GM19455 (cell line): ENCODE measurements around the gene IER5L.

Experiments
- ATAC-seq: cut with Tn5 transposase; IDR thresholded peaks from one replicate; pipeline ENCODE4 v1.9.1; 2021; ENCODE audit not compliant: unreplicated experiment

The IER5L gene

DNA sequence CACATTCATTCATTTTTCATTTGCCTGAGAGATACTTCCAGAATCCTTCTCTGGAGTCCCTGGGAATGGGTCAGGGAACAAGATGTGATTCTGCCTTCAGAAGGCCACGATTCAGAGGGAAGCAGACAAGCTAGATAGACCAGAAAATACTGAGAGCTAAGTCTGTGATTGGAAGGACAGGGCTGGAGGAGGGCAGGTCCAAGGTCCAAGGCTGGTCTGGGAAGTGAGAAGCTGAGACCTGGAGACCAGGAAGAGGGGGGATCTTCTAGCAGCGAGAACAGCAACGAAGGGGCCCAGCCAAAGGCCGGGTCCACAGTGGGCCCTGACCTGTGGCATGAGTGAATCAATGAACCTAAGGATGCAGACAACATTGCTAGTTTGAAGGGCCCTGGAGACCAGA, 4.1 kb upstream of the IER5L start:
- ATAC-seq: no peak

- no peak for ATAC-seq
Measured at GRCh38 chr9:129181246-129181645, 3.2 kb upstream of the IER5L start.

DNA sequence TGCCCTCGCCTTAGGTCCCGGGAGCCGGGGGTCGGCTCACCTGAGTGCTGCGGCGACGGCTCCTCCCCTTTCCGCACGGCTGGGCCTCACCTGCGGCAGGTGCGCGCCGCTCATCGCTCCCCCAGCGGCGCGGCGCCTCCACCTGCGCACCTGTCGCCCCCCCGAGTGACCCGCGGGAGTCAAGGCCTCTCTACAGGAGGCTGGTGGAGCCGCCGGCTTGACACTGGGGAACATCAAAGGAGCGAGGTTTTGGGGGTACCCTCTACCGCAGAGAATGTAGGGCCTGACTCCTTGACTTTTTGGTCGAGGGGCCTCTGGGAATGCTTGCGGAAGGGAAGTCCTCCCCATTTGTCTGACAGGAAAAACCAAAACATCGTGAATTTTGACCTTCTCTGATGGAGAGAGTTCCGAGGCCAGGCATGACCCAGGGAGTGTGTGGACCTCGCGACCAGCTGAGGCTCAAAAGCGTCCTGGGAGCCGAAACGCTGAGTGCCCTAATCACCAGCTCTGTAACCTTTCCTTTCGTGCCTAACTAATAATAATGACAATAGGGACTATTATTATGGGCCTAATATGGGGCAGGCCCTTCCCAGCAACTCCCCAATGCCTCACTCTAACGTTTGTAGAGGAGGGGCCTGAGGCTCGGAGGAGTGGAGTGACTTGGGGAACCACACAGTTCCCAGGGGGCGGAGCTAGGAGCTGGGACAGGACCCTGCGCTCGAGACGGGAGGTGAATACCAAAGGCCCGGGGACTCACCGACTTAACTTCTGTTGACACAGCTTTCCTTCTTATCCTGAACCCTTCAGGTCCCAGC, 714 bp upstream of the IER5L start:
- ATAC-seq: no peak

DNA sequence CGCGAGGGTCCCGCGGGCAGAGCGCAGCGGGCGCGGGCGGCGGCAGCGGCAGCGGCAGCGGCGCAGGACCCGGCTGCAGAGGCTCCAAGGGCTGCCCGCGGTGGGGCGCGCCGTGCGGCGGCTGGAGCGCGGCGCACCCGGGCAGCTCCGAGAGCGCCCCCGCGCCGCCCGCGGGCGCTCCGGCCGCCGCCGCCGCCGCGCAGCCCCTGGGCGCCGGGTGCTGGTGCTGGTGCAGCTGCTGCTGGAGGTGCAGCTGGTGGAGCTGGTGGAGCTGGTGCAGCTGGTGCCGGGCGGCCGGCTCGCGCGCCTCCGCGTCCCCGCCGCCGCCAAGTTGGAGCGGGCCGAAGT, 644 bp downstream of the IER5L start:
- peak; percentile 26 for ATAC-seq

DNA sequence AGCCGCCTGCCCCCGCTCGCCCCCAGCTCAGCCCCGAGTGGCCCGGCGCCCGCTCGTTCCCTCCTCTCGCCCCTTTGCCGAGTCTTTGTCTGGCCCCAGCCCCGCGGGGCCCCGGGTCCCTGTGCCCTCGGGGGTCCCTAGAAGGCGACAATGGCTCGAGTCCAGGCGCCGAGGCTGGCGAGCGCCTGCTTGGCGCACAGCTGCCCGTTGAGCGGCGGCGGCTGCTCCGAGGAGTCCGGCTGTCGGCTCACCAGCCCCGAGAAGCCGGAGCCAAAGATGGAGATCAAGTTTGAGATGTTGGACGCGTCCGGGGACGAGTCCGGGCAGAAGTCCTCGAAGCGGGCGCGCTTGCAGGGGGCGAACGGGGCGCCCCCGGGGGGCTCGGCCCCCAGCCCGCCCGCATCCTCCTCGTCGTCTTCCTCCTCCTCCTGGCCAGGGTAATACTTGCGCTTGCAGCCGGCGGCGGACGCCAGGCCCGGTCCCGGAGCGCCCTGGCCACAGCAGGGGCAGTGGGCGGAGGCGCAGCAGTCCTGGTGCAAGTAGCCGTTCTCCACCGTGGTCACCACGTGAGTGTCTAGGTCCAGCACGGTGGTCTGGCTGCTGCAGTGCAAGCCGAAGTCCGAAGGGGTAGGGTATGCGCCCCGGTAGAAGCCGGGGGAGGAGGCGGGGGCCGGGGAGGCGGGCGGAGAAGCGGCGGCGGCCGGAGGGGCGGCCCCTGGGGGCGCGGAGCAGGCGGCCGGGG, 1.2 kb downstream of the IER5L start:
- no peak for ATAC-seq

GRCh38 chr9:129175825-129176633, 2.0 kb downstream of the IER5L start:
- no peak for ATAC-seq

DNA sequence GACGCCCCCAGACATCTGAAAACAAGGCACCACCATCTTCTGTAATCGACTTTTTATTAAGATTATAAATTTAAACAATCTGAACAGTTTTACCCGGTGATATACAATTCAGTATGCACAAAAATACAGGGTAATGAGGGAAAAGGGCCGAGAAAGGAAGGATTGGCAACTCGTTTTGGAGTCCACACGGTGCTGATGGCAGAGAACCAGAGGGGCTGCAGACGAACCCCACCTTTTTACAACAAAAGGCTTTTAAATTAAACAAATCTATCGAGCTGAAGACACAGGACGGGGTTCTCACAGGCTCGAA, 2.6 kb downstream of the IER5L start:
- ATAC-seq: no peak

DNA sequence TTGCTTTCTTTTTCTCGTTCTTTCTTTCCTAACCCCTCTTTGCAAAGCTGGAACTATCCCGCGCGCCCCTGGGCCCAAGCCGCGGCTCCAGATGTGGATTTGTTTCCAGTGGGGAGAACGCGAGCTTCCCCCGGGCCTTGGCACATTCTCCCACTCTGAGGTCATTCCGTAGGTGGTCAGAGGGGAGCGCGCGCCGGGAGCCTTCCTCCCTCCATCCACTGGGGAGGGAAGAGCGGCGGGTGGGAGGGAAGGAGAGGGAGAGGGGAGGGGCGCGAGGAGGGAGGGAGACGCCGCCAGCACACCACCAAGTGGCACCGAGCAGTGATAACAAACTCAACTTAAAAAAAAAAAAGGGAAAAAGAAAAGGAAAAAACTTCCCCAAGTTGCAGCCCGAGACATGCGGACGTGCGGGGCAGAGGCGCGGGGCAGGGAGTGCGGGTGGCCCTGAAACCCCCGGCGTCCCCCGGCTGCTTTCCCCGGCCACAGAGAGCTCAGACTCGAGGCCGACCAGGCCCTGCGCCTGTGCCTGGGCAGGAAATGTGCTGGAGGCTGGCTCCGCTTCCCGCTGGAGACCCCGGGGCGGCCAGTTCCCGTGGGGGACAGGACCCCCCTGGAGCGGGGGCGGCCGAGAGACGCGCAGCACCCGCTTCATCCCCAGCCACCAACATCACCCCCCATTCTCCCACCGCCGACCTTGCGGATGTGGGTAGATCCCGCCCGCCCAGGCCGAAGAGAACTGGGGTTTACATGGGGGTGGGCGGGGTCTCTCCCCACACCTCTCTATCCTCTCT, 3.1 kb downstream of the IER5L start:
- no peak for ATAC-seq

DNA sequence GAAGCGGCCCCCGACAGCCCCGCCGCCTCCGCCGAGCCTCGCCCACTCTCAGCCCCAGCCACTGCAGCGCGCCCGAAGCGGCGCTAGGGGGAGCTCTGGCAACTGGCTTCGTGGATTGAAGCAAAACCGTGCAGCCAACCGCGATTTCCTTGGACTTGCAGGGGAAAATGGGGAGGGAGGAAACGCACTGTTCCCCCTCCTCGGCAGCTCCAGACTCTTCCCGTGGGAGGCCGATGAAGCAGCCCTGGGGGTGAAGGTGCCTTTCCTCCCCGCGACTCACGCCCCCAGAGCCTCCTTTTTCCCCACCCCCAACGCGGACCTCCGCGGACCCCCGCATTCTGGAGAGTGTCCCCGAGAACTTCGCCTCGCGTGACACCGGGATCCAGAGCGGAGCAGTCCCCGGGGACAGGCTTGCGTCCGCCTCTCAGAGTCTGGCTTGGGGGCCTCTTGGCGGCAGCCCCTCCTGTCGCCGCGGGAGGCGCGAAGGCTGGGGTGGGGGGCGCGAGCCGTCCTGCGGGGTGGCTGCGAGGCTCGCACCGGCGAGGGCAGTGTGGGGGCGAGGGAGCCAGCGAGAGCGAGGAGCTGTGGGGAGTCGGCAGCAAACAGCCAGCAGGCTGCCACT, 3.8 kb downstream of the IER5L start:
- ATAC-seq: no peak

DNA sequence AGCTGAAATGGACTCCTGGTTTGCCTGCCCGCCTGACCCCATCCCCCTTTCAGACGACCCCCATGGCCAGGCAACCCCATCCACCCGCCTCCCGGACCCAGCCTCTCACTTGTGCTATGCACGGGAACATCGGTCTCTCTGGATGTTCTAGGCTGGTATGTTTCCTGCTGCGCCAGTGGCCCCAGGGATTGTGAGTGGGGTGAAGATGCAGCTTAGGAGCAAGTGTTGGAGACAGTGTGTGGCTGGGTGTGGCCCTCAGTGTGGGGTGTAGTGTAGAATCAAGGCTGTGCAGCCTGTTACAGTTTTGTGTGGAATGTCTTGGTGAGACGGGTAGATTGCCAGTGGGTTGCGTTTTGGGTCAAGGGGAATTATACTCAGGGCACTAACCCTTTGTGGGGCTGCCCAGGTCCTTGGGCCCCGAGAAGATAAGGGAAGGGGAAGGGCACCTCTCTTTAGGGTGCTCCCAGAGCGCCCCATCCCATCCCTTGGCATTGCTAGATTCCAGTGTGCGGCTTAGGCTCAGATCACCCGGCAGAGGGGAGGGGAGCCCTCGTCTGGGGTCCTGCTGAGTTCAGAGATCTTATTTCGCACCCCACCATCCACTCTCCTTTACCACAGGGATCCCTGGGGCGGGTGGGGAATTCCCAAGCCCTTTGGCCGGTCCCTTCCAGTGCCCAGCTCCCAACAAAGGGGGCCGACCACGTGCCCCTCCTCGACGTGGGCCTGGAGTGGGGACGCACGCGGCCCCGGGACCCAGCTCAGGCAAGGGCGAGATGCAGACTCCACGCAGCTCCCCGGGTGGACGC, 4.6 kb downstream of the IER5L start:
- no peak for ATAC-seq

DNA sequence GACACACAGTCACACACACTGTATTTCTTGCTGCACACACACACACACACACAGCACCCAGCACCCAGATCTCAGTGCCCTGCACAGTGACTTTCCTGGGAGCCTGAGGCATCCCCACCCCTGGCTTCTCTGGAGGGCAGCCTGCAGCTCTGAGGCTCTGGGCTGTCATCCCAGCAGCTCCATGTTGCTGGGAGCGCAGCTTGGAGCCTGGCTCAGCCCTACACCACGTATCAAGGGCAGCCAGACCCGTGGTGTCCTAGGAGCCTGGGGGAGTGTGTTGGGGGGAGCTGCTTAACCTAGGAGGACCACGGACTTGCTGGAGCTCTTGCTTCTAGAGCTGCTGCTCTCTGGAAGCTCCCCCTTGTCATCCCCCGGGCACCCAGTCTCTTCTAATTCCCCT, 5.2 kb downstream of the IER5L start:
- ATAC-seq: no peak

DNA sequence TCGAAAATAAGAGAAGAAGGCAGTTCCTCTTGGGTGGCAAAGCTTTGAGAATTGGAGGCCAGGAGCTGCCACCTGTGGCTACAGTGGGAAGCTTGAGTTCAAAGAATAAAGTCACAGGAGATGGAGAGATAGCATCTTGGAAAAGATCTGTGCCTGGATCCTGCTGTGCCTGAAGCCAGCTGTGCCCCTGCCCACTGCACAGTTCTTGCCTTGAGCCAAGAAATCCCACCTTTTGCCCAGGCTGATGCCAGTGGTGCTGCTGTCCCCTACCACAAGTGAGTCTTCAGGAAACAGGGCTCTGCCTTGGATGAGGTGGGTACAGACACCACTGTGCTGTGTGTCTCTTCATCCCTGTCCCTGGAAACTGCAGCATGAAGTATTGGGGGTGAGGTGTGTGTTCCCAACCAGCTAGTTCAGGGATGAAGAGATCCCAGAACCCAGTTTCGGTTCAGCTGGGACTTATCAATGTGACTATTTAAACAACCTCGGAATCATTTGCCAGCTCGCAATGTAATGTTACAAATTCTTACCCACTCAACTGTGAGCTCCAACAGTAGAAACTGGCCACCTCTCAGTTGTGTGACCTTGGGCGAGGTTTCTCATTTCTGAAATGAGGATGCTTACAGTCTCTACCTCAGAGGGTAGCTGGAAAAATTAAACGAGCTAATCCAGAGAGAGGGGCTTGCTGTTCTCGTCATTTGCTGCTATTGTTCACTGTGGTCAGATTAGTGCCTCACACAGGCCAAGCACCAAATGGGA, 5.9 kb downstream of the IER5L start:
- no peak for ATAC-seq

GRCh38 chr9:129170229-129170628, 7.8 kb downstream of the IER5L start:
- ATAC-seq: no peak

DNA sequence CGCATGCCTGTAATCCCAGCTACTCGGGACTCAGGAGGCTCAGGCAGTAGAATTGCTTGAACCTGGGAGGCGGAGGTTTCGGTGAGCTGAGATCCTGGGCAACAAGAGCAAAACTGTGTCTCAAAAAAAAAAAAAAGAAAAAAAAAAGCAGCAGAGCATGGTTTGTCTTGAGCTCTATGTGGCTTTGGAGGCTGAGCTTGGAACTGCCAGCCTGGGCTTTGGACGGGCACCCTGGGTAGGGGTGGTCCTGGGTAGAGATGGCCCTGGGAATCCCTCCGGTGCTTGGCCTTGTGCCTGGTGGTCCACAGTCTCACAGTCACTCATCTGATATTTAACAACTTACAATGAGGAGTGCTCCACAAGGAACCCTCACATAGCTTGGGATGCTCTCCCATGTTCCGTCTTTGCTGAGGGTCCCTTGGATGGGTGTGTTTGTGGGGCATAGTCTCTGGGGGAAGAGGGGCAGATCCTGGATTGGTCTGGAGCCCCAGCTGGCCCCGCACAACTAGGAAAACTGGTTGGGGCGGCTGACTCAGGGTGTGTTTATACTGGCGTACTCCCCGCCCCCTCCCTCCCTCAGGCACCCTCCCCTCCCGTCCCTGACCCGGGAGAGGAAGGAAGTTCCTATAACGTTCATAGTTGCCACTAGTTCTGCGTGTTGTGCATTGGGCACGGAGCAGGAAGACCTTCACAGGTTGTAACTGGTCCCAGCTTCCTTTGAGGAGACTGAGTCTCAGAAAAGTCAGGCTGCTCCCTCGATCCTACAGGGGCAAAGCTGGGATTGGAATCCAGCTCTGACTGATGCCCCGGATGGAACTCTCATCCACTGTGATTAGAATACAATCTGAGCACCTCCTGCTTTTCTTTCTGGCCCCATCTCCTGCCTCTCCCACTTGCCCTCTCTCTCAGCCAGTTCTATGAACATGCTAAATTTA, 11.2 kb downstream of the IER5L start:
- ATAC-seq: no peak

- ATAC-seq: no peak
Measured at GRCh38 chr9:129165198-129165597, 12.9 kb downstream of the IER5L start.

DNA sequence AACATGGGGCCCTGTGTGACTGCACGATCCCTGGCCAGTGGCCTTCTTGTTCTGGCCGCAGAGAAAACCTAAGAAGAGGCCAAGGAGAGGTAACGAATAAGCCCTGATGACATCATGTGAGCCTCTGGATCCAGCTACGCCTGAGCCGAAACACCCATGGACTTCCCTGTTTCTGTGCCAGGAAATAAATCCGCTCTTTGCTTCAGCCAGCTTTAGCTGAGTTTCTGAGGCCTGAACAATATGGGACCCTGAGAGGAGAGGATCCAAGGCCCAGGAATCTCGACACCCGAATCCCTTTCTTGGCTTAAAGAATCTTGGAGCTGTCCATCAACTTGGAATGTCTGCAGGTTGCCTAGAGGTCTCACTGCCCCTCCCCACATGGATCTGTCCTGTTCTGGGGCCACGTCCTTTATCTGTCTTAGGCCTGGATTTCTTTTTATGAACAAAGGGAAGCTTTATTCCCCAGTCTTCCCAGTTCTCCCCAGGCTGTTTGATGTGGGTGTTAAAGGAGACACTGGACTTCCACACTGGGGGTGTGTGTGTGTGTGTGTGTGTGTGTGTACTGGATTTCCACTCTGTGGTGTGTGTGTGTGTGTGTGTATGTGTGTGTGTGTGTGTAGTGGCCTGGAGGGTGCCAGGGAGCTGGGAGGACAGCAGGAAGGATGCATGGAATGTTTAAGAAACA, 13.7 kb downstream of the IER5L start:
- no peak for ATAC-seq

DNA sequence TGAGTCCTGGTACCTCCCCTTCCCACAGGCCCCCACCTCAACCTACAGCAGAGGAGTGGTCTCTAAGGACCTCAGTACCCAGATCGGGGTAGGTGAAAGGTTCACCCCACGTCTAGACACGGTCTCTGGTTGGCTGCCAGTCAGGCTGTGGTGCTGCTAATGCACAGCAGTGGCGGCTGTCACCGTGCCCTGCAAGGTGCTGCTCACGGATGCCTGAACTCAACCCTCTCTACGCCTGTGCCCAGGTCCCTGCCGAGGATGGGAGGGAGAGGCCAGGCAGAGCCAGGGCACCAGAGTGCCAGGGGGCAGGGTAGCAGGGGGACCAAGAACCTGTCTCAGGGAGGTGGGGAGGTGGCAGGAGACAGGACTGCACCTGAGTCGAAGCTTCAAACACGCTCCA, 14.3 kb downstream of the IER5L start:
- no peak for ATAC-seq
